Testis (tissue), 3 donors: ENCODE data around the gene PPM1J. TPM values are rescaled to one million over a fixed set of nuclear protein-coding genes. Genes with fewer than 3 reads are reported as not detected.

ENCODE experiments used
- DNase-seq: peaks from one replicate; pipeline ENCODE4 v3.0.0-alpha.2; 2019
- H3K27ac ChIP-seq, 2 donors: fragments of 200-600 bp; sonication (generic); one replicate each; pipeline ENCODE4 v1.5.1; 2019
- H3K27me3 ChIP-seq: fragments of 200-600 bp; sonication (generic); one replicate; pipeline ENCODE4 v1.5.1; 2019
- H3K36me3 ChIP-seq: fragments of 200-600 bp; sonication (generic); one replicate; pipeline ENCODE4 v1.5.1; 2017; ENCODE audit warnings: low read depth; ENCODE audit errors: missing control alignments
- H3K4me1 ChIP-seq: fragments of 200-600 bp; sonication (generic); one replicate; pipeline ENCODE4 v1.5.1; 2019
- H3K4me3 ChIP-seq, 2 donors: fragments of 200-600 bp; sonication (generic); one replicate each; pipeline ENCODE4 v1.5.1; 2017 to 2019
- H3K9me3 ChIP-seq: fragments of 200-600 bp; sonication (generic); one replicate; pipeline ENCODE4 v1.5.1; 2017
- CTCF ChIP-seq, 3 experiments: fragments of 450-650 bp in 2 of 3; fragments of 200-600 bp in 1 of 3; sonication (generic) in 1 of 3; IDR thresholded peaks; one replicate each; pipeline ENCODE4 v1.5.1; 2016 to 2019; ENCODE audit warnings: antibody characterized with exemption in 3 of 3, mild to moderate bottlenecking in 2 of 3, moderate library complexity in 1 of 3
- POLR2A ChIP-seq: fragments of 450-650 bp; IDR thresholded peaks from one replicate; pipeline ENCODE4 v1.6.1; 2017; ENCODE audit warnings: antibody characterized with exemption, mild to moderate bottlenecking, moderate library complexity
- WGBS, 2 donors: methylation state at CpG; one replicate each; pipeline ENCODE4 v1.1.5; 2018; 5-methylcytosine and 5-hydroxymethylcytosine counted together
- intact Hi-C: fragments of 100-400 bp; cut with DNase I; formaldehyde crosslinking; loops from one replicate; pipeline ENCODE4 v1.15.1; 2023; ENCODE audit warnings: low total_unique reads
- polyA plus RNA-seq: library from polyadenylated mRNA; stranded (reverse); fragments of 350-450 nt; fragmentation: Illumina TruSeq; extraction: RNeasy Lipid Tissue Mini Kit (QIAGEN cat#74804); gene quantifications from one replicate; pipeline ENCODE4 v1.2.3, GENCODE V29; 2014; ENCODE audit warnings: low read depth, low replicate concordance; ENCODE audit not compliant: insufficient read depth
- total RNA-seq, 2 donors: library from RNA; depleted of rRNA; stranded (reverse); fragments of >200 nt; gene quantifications; one replicate each; pipeline ENCODE4 v1.2.3, GENCODE V29; 2016

The PPM1J gene
- total and polyA plus RNA-seq, 3 donors from 2014 or later = 45.5 to 88.7 (median 69.5) TPM

- 33 to 56% methylated on average over 2 of the region's 2 CpGs for WGBS, 2 donors
- Histone ChIP-seq H3K27me3 (no peaks in the 10 kb centered on the region), H3K9me3 (no peaks in the 10 kb centered on the region), H3K4me3 (no peak overlapping the region), H3K36me3 (no peaks in the 10 kb centered on the region), H3K4me1 (peaks cover 43% of the 10 kb centered on the region), H3K27ac (peak overlapping the region; percentile 11 to 63)
- intact Hi-C loops = no loop called here
- DNase-seq = peak; percentile 58
- TF ChIP-seq CTCF (IDR thresholded peaks at IDR 0.05) = no peak
- no peak for TF ChIP-seq POLR2A
Observed at GRCh38 chr1:112672009-112672408, 43.1 kb downstream of the PPM1J start.

- TF ChIP-seq CTCF (IDR thresholded peaks at IDR 0.05) = no peak
- TF ChIP-seq POLR2A = no peak
- 85 to 92% methylated on average over 2 of the region's 2 CpGs for WGBS, 2 donors
- Histone ChIP-seq H3K4me3 (no peak overlapping the region), H3K9me3 (no peaks in the 10 kb centered on the region), H3K36me3 (no peaks in the 10 kb centered on the region), H3K27ac (no peak overlapping the region), H3K4me1 (peaks cover 8% of the 10 kb centered on the region), H3K27me3 (no peaks in the 10 kb centered on the region)
- intact Hi-C loops = no loop called here
- no peak for DNase-seq
Observed at GRCh38 chr1:112666946-112667345, 48.2 kb downstream of the PPM1J start.

GRCh38 chr1:112665857-112666256, 49.3 kb downstream of the PPM1J start:
- H3K27ac ChIP-seq = no peak overlapping the region
- intact Hi-C loops = no loop called here
- no peak for TF ChIP-seq CTCF (IDR thresholded peaks at IDR 0.05)
- TF ChIP-seq POLR2A = no peak
- no peaks in the 10 kb centered on the region for H3K9me3 ChIP-seq
- no peaks in the 10 kb centered on the region for H3K27me3 ChIP-seq
- H3K4me3 ChIP-seq = no peak overlapping the region
- WGBS, 2 donors = 92 to 95% methylated on average over 3 of the region's 3 CpGs
- H3K36me3 ChIP-seq = no peaks in the 10 kb centered on the region
- H3K4me1 ChIP-seq = no peaks in the 10 kb centered on the region
- DNase-seq = no peak

Other genes starting within 250 kb of the PPM1J start
- 10 to 100 TPM; 10.6 to 14.7 TPM for gene WNT2B, start 206.4 kb downstream of the PPM1J start, total RNA-seq
- 9.1 TPM for gene WNT2B, start 206.4 kb downstream of the PPM1J start, polyA plus RNA-seq
- gene ST7L, start 96.2 kb downstream of the PPM1J start, total RNA-seq = 10 to 100 TPM; 59.1 to 97.2 TPM
- 125 TPM for gene ST7L, start 96.2 kb downstream of the PPM1J start, polyA plus RNA-seq
- gene CAPZA1, start 95.5 kb downstream of the PPM1J start, total RNA-seq = 100 to 1,000 TPM; 144 to 148 TPM
- 120 TPM for gene CAPZA1, start 95.5 kb downstream of the PPM1J start, polyA plus RNA-seq
- 100 to 1,000 TPM; 240 to 245 TPM for gene MOV10, start 40.7 kb downstream of the PPM1J start, total RNA-seq
- gene MOV10, start 40.7 kb downstream of the PPM1J start, polyA plus RNA-seq = 137 TPM
- gene RHOC, start 8.2 kb downstream of the PPM1J start, total RNA-seq = 100 to 1,000 TPM; 191 to 294 TPM
- 225 TPM for gene RHOC, start 8.2 kb downstream of the PPM1J start, polyA plus RNA-seq
- gene SLC16A1, start 240.9 kb upstream of the PPM1J start, total RNA-seq = 100 to 1,000 TPM; 102 to 130 TPM
- gene SLC16A1, start 240.9 kb upstream of the PPM1J start, polyA plus RNA-seq = 70.3 TPM